Astrocyte of the spinal cord (primary cell): ENCODE measurements around the gene BDKRB2.

Source experiments
- DNase-seq: peaks from one replicate; pipeline ENCODE4 v3.0.0; 2011; ENCODE audit warnings: low read depth, low spot score
- H3K4me3 ChIP-seq: 2 replicates; pipeline ENCODE4 v1.5.1; 2011; ENCODE audit warnings: low read depth, mild to moderate bottlenecking, low read length, moderate library complexity
- in situ Hi-C: cut with HindIII; loops from 2 replicates; pipeline ENCODE4 v1.10.0; 2017; ENCODE audit warnings: low sequenced_read_pairs
- TF ChIP-seq, protein P1 (sequence below): IDR thresholded peaks from 2 replicates; pipeline ENCODE4 v1.5.1; 2012; ENCODE audit warnings: low read depth, mild to moderate bottlenecking, low read length, inconsistent platforms

Gene BDKRB2

GRCh38 chr14:96287856-96288255, 83.2 kb downstream of the BDKRB2 start:
- TF ChIP-seq, protein P1, sequence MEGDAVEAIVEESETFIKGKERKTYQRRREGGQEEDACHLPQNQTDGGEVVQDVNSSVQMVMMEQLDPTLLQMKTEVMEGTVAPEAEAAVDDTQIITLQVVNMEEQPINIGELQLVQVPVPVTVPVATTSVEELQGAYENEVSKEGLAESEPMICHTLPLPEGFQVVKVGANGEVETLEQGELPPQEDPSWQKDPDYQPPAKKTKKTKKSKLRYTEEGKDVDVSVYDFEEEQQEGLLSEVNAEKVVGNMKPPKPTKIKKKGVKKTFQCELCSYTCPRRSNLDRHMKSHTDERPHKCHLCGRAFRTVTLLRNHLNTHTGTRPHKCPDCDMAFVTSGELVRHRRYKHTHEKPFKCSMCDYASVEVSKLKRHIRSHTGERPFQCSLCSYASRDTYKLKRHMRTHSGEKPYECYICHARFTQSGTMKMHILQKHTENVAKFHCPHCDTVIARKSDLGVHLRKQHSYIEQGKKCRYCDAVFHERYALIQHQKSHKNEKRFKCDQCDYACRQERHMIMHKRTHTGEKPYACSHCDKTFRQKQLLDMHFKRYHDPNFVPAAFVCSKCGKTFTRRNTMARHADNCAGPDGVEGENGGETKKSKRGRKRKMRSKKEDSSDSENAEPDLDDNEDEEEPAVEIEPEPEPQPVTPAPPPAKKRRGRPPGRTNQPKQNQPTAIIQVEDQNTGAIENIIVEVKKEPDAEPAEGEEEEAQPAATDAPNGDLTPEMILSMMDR: no peak
- DNase-seq: no peak
- in situ Hi-C loops: no loop called here
- no peak overlapping the region for H3K4me3 ChIP-seq
